Skeletal muscle satellite cell (primary cell): ENCODE results near the gene CD3G.

Experiments used
- H3K27me3 ChIP-seq: 2 replicates; pipeline ENCODE4 v1.7.0; 2013; ENCODE audit warnings: low read length; ENCODE audit not compliant: control insufficient read depth, insufficient read depth
- H3K36me3 ChIP-seq: 2 replicates; pipeline ENCODE4 v1.7.0; 2013; ENCODE audit warnings: mild to moderate bottlenecking, control low read depth, low read length; ENCODE audit not compliant: insufficient read depth
- H3K4me1 ChIP-seq: 2 replicates; pipeline ENCODE4 v1.7.0; 2013; ENCODE audit warnings: low read length; ENCODE audit not compliant: control insufficient read depth, insufficient read depth
- H3K4me2 ChIP-seq: 2 replicates; pipeline ENCODE4 v1.7.0; 2013; ENCODE audit warnings: mild to moderate bottlenecking, low read length
- H3K4me3 ChIP-seq: 2 replicates; pipeline ENCODE4 v1.7.0; 2013; ENCODE audit warnings: low read length
- H3K9ac ChIP-seq: 2 replicates; pipeline ENCODE4 v1.7.0; 2013; ENCODE audit warnings: mild to moderate bottlenecking, low read depth, low read length, moderate library complexity
- H3K9me3 ChIP-seq: replicated peaks from 2 replicates; pipeline ENCODE4 v1.7.0; 2013; ENCODE audit warnings: mild to moderate bottlenecking, control low read depth, low read length

The CD3G gene

GRCh38 chr11:118311518-118311917 lies 32.6 kb upstream of the CD3G start:
- Histone ChIP-seq H3K4me2 (no peak overlapping the region), H3K27me3 (peaks cover 26% of the 10 kb centered on the region), H3K9ac (no peak overlapping the region), H3K4me3 (no peak overlapping the region), H3K9me3 (no peaks in the 10 kb centered on the region), H3K36me3 (no peaks in the 10 kb centered on the region), H3K4me1 (peaks cover 2% of the 10 kb centered on the region)

- Histone ChIP-seq H3K36me3 (no peaks in the 10 kb centered on the region), H3K27me3 (peaks cover 26% of the 10 kb centered on the region), H3K9me3 (no peaks in the 10 kb centered on the region), H3K9ac (no peak overlapping the region), H3K4me1 (peaks cover 7% of the 10 kb centered on the region), H3K4me2 (no peak overlapping the region), H3K4me3 (no peak overlapping the region)
These were observed 31.8 kb upstream of the CD3G start for GRCh38 chr11:118312328-118312727.

DNA sequence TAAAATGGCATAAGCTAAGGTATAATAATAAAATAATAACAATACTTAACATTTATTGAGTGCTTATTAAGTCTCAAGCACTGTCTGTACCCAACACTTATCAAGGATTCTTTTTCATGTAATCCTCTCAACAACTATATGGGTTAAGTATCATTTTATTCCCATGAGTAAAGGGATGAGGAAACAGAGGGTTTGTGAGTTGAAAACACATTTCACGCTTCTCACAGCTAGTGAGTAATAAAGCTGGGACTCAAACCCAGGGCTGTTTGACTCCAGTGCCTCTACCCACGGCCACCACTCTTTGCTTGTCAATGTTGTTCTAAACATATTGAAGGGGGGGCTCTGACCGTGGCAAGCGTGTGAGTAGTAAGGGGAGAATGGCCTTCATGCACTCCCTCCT lies 30.9 kb upstream of the CD3G start:
- Histone ChIP-seq H3K9ac (no peak overlapping the region), H3K36me3 (no peaks in the 10 kb centered on the region), H3K4me2 (no peak overlapping the region), H3K9me3 (no peaks in the 10 kb centered on the region), H3K27me3 (peaks cover 26% of the 10 kb centered on the region), H3K4me1 (peaks cover 7% of the 10 kb centered on the region), H3K4me3 (no peak overlapping the region)

DNA sequence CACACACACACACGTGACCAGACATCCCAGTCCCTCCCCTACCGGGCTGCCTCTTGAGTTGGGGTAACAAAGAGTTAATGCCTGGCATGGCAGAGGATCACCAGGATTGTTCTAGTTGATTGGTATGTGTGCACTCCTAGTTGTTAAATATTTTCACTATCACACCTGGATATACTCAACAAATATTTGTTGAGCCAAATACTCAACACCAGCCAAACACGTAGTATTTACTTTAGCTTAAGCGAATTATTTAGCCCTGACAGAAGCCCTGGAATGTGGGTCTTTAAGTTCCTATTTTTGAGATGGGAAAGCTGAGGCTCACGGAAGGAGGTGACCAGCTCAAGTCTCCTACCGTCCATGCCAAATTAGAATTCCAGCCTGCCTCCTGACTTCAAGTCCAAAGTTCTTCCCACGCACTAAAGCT lies 29.1 kb upstream of the CD3G start:
- no peak overlapping the region for H3K9ac ChIP-seq
- peaks cover 27% of the 10 kb centered on the region for H3K27me3 ChIP-seq
- no peak overlapping the region for H3K4me2 ChIP-seq
- no peak overlapping the region for H3K4me3 ChIP-seq
- H3K4me1 ChIP-seq, result peaks cover 7% of the 10 kb centered on the region
- no peaks in the 10 kb centered on the region for H3K36me3 ChIP-seq
- H3K9me3 ChIP-seq, result no peaks in the 10 kb centered on the region

- peaks cover 7% of the 10 kb centered on the region for H3K4me1 ChIP-seq
These were observed 26.0 kb upstream of the CD3G start for GRCh38 chr11:118318124-118318523.

GRCh38 chr11:118318581-118319336 lies 25.4 kb upstream of the CD3G start:
- Histone ChIP-seq H3K9me3 (no peaks in the 10 kb centered on the region), H3K4me1 (peaks cover 7% of the 10 kb centered on the region), H3K9ac (no peak overlapping the region), H3K27me3 (peaks cover 19% of the 10 kb centered on the region), H3K4me2 (no peak overlapping the region), H3K36me3 (no peaks in the 10 kb centered on the region), H3K4me3 (no peak overlapping the region)

More at GRCh38 chr11:118318124-118318523, 26.0 kb upstream of the CD3G start:
- Histone ChIP-seq H3K4me2 (no peak overlapping the region), H3K36me3 (no peaks in the 10 kb centered on the region), H3K9me3 (no peaks in the 10 kb centered on the region), H3K27me3 (peaks cover 19% of the 10 kb centered on the region), H3K9ac (no peak overlapping the region), H3K4me3 (no peak overlapping the region)

DNA sequence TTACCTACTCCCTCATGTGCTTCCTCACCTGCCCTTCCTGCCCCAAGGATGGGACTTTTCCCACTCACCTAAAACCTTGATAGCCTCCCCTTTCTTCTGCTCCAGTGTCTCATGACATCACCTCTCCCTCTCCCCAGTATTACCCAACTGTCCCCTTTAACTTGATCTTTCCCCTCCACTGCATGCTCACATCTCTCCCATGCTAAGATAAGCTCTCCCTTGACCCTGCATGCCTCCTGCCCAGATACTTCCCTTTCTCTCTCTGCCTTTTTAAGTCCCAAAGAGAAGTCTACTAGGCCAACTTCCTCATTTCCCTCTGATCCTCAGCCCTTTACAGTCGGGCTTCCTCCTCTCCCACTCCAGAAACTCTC lies 24.8 kb upstream of the CD3G start:
- Histone ChIP-seq H3K9ac (no peak overlapping the region), H3K27me3 (peaks cover 14% of the 10 kb centered on the region), H3K4me2 (no peak overlapping the region), H3K4me3 (no peak overlapping the region), H3K36me3 (no peaks in the 10 kb centered on the region), H3K4me1 (peaks cover 7% of the 10 kb centered on the region), H3K9me3 (no peaks in the 10 kb centered on the region)

GRCh38 chr11:118320515-118320914 lies 23.6 kb upstream of the CD3G start:
- Histone ChIP-seq H3K9ac (no peak overlapping the region), H3K4me3 (no peak overlapping the region), H3K4me1 (peaks cover 7% of the 10 kb centered on the region), H3K27me3 (peaks cover 5% of the 10 kb centered on the region), H3K36me3 (no peaks in the 10 kb centered on the region), H3K4me2 (no peak overlapping the region), H3K9me3 (no peaks in the 10 kb centered on the region)

- peaks cover 4% of the 10 kb centered on the region for H3K4me1 ChIP-seq
- H3K9ac ChIP-seq, result no peak overlapping the region
These were observed 22.6 kb upstream of the CD3G start for GRCh38 chr11:118321386-118322082.

DNA sequence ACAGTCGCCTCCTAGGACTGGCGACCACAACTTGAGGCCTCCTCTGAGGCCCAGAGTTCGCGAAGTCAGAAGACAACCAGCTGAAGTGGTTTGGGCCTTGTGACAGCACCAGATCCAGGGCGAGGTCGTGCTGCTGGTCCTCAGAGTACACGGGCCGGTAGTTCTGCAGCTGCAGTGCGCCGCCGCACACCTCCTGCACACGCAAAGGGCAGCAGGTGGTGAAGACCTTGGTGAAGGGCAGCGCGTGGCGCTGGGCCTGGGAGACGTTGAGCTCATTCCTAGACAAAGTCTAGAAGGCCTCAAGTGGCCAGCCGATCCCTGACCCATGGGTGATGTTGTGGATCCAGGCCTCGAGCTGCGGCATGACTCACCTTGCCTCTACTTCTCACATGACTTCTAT lies 21.4 kb upstream of the CD3G start:
- H3K9ac ChIP-seq, result no peak overlapping the region
- H3K27me3 ChIP-seq, result peaks cover 5% of the 10 kb centered on the region
- H3K4me2 ChIP-seq, result no peak overlapping the region
- H3K9me3 ChIP-seq, result no peaks in the 10 kb centered on the region
- no peaks in the 10 kb centered on the region for H3K36me3 ChIP-seq
- H3K4me3 ChIP-seq, result no peak overlapping the region
- H3K4me1 ChIP-seq, result no peaks in the 10 kb centered on the region

More at GRCh38 chr11:118321386-118322082, 22.6 kb upstream of the CD3G start:
- Histone ChIP-seq H3K9me3 (no peaks in the 10 kb centered on the region), H3K36me3 (no peaks in the 10 kb centered on the region), H3K27me3 (peaks cover 5% of the 10 kb centered on the region), H3K4me2 (no peak overlapping the region), H3K4me3 (no peak overlapping the region)

DNA sequence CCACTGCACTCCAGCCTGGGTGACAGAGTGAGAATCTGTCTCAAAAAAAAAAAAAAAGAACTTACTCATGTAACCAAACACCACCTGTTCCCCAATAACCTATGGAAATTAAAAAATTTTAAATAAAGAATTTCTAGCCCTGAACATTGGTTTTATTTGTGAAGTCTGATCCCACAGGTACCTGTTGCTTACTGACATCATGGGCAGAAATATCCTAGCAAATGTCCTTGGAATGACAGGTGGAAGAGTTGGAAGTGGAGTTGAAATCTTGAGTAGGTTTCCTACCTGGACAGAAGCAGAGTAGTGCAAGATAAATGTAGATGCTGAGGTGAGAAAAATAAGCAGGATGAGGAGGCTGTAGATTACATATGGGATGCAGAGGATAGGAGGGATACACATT lies 18.9 kb upstream of the CD3G start:
- no peaks in the 10 kb centered on the region for H3K4me1 ChIP-seq
- no peaks in the 10 kb centered on the region for H3K9me3 ChIP-seq
- H3K4me2 ChIP-seq, result no peak overlapping the region
- no peak overlapping the region for H3K4me3 ChIP-seq
- H3K9ac ChIP-seq, result no peak overlapping the region
- H3K36me3 ChIP-seq, result no peaks in the 10 kb centered on the region
- H3K27me3 ChIP-seq, result peaks cover 5% of the 10 kb centered on the region

GRCh38 chr11:118328745-118329144 lies 15.4 kb upstream of the CD3G start:
- Histone ChIP-seq H3K4me1 (no peaks in the 10 kb centered on the region), H3K9ac (no peak overlapping the region), H3K27me3 (peaks cover 5% of the 10 kb centered on the region), H3K36me3 (no peaks in the 10 kb centered on the region), H3K9me3 (no peaks in the 10 kb centered on the region), H3K4me3 (no peak overlapping the region), H3K4me2 (no peak overlapping the region)
